ENCODE results near the gene GRIA4.
A peak's percentile ranks its signal among the peaks of the same experiment; 100 is the strongest.

GRIA4 gene

GRCh38 chr11:105732611-105733010 lies 122.7 kb downstream of the GRIA4 start:
- DNase-seq (ENCODE audit: insufficient read length, low spot score) (no peak), FAIRE-seq (no peak)
- no peak for TF ChIP-seq SPI1 (IDR thresholded peaks at IDR 0.05; ENCODE audit: low read depth, low read length)
- TF ChIP-seq POU2F2 (IDR thresholded peaks at IDR 0.05; ENCODE audit: low read depth, low read length): no peak
- no peak for TF ChIP-seq POLR2A (IDR thresholded peaks at IDR 0.05; ENCODE audit: low read depth, low read length)
- TF ChIP-seq POLR2AphosphoS5 (IDR thresholded peaks at IDR 0.05; ENCODE audit: low read depth, low read length): no peak
- no peak for TF ChIP-seq PAX5 (IDR thresholded peaks at IDR 0.05; ENCODE audit: insufficient read depth, low read length, severe bottlenecking)
- no peak for TF ChIP-seq TAF1 (IDR thresholded peaks at IDR 0.05; ENCODE audit: low read depth, low read length)

- DNase-seq (ENCODE audit: insufficient read length, low spot score) (no peak), FAIRE-seq (no peak)
- TF ChIP-seq PAX5 (IDR thresholded peaks at IDR 0.05; ENCODE audit: insufficient read depth, low read length, severe bottlenecking): no peak
- TF ChIP-seq POU2F2 (IDR thresholded peaks at IDR 0.05; ENCODE audit: low read depth, low read length): no peak
- no peak for TF ChIP-seq POLR2AphosphoS5 (IDR thresholded peaks at IDR 0.05; ENCODE audit: low read depth, low read length)
- TF ChIP-seq POLR2A (IDR thresholded peaks at IDR 0.05; ENCODE audit: low read depth, low read length): no peak
- no peak for TF ChIP-seq TAF1 (IDR thresholded peaks at IDR 0.05; ENCODE audit: low read depth, low read length)
Measured at GRCh38 chr11:105734426-105734825, 124.6 kb downstream of the GRIA4 start.

- TF ChIP-seq SPI1 (IDR thresholded peaks at IDR 0.05; ENCODE audit: low read depth, low read length) (no peak), POLR2AphosphoS5 (IDR thresholded peaks at IDR 0.05; ENCODE audit: low read depth, low read length) (no peak), POU2F2 (IDR thresholded peaks at IDR 0.05; ENCODE audit: low read depth, low read length) (no peak), TAF1 (IDR thresholded peaks at IDR 0.05; ENCODE audit: low read depth, low read length) (no peak), POLR2A (IDR thresholded peaks at IDR 0.05; ENCODE audit: low read depth, low read length) (no peak), PAX5 (IDR thresholded peaks at IDR 0.05; ENCODE audit: insufficient read depth, low read length, severe bottlenecking) (no peak)
- no peak for DNase-seq (ENCODE audit: insufficient read length, low spot score)
- FAIRE-seq: no peak
Measured at GRCh38 chr11:105738251-105738650, 128.4 kb downstream of the GRIA4 start.

- no peak for DNase-seq (ENCODE audit: insufficient read length, low spot score)
- no peak for FAIRE-seq
- TF ChIP-seq SPI1 (IDR thresholded peaks at IDR 0.05; ENCODE audit: low read depth, low read length) (no peak), PAX5 (IDR thresholded peaks at IDR 0.05; ENCODE audit: insufficient read depth, low read length, severe bottlenecking) (no peak), POLR2AphosphoS5 (IDR thresholded peaks at IDR 0.05; ENCODE audit: low read depth, low read length) (no peak), POU2F2 (IDR thresholded peaks at IDR 0.05; ENCODE audit: low read depth, low read length) (no peak), TAF1 (IDR thresholded peaks at IDR 0.05; ENCODE audit: low read depth, low read length) (no peak), POLR2A (IDR thresholded peaks at IDR 0.05; ENCODE audit: low read depth, low read length) (no peak)
Measured at GRCh38 chr11:105738986-105739795, 129.3 kb downstream of the GRIA4 start.

GRCh38 chr11:105740164-105740903 lies 130.5 kb downstream of the GRIA4 start:
- DNase-seq (ENCODE audit: insufficient read length, low spot score) (no peak), FAIRE-seq (peak; percentile 13)
- TF ChIP-seq POLR2A (IDR thresholded peaks at IDR 0.05; ENCODE audit: low read depth, low read length): no peak
- no peak for TF ChIP-seq POU2F2 (IDR thresholded peaks at IDR 0.05; ENCODE audit: low read depth, low read length)
- no peak for TF ChIP-seq PAX5 (IDR thresholded peaks at IDR 0.05; ENCODE audit: insufficient read depth, low read length, severe bottlenecking)

GRCh38 chr11:105741488-105742020 lies 131.7 kb downstream of the GRIA4 start:
- DNase-seq (ENCODE audit: insufficient read length, low spot score) (no peak), FAIRE-seq (no peak)
- TF ChIP-seq POU2F2 (IDR thresholded peaks at IDR 0.05; ENCODE audit: low read depth, low read length) (no peak), TAF1 (IDR thresholded peaks at IDR 0.05; ENCODE audit: low read depth, low read length) (no peak), PAX5 (IDR thresholded peaks at IDR 0.05; ENCODE audit: insufficient read depth, low read length, severe bottlenecking) (no peak), SPI1 (IDR thresholded peaks at IDR 0.05; ENCODE audit: low read depth, low read length) (no peak), POLR2AphosphoS5 (IDR thresholded peaks at IDR 0.05; ENCODE audit: low read depth, low read length) (no peak), POLR2A (IDR thresholded peaks at IDR 0.05; ENCODE audit: low read depth, low read length) (no peak)

GRCh38 chr11:105754260-105754659 lies 144.4 kb downstream of the GRIA4 start:
- FAIRE-seq (no peak), DNase-seq (ENCODE audit: insufficient read length, low spot score) (no peak)

GRCh38 chr11:105754716-105755115 lies 144.8 kb downstream of the GRIA4 start:
- no peak for FAIRE-seq
- TF ChIP-seq POLR2AphosphoS5 (IDR thresholded peaks at IDR 0.05; ENCODE audit: low read depth, low read length): no peak
- TF ChIP-seq POLR2A (IDR thresholded peaks at IDR 0.05; ENCODE audit: low read depth, low read length): no peak
- TF ChIP-seq SPI1 (IDR thresholded peaks at IDR 0.05; ENCODE audit: low read depth, low read length): no peak
- TF ChIP-seq PAX5 (IDR thresholded peaks at IDR 0.05; ENCODE audit: insufficient read depth, low read length, severe bottlenecking): no peak
- TF ChIP-seq TAF1 (IDR thresholded peaks at IDR 0.05; ENCODE audit: low read depth, low read length): no peak
- TF ChIP-seq POU2F2 (IDR thresholded peaks at IDR 0.05; ENCODE audit: low read depth, low read length): no peak
- no peak for DNase-seq (ENCODE audit: insufficient read length, low spot score)

More at GRCh38 chr11:105754260-105754659, 144.4 kb downstream of the GRIA4 start:
- no peak for TF ChIP-seq POLR2A (IDR thresholded peaks at IDR 0.05; ENCODE audit: low read depth, low read length)
- no peak for TF ChIP-seq POLR2AphosphoS5 (IDR thresholded peaks at IDR 0.05; ENCODE audit: low read depth, low read length)
- no peak for TF ChIP-seq PAX5 (IDR thresholded peaks at IDR 0.05; ENCODE audit: insufficient read depth, low read length, severe bottlenecking)

GRCh38 chr11:105757107-105757506 lies 147.2 kb downstream of the GRIA4 start:
- DNase-seq (ENCODE audit: insufficient read length, low spot score): no peak
- FAIRE-seq: no peak

More at GRCh38 chr11:105757107-105757506, 147.2 kb downstream of the GRIA4 start:
- TF ChIP-seq POLR2A (IDR thresholded peaks at IDR 0.05; ENCODE audit: low read depth, low read length) (no peak), TAF1 (IDR thresholded peaks at IDR 0.05; ENCODE audit: low read depth, low read length) (no peak), POU2F2 (IDR thresholded peaks at IDR 0.05; ENCODE audit: low read depth, low read length) (no peak)
